Suppressor macrophage treated with lipopolysaccharide for 1 hour (primary cell): ENCODE results near the gene GPR31.
A peak's percentile ranks its signal among the peaks of the same experiment; 100 is the strongest.

Experiments
- DNase-seq, 3 donors: peaks; one replicate each; pipeline ENCODE4 v3.0.0-alpha.2; 2020 to 2022

Gene GPR31

GRCh38 chr6:167137881-167138280 lies 19.9 kb downstream of the GPR31 start:
- no peak for DNase-seq

- DNase-seq = no peak
These were observed 20.7 kb downstream of the GPR31 start for GRCh38 chr6:167137081-167137480.

- peak; percentile 30 to 57 (median 50) for DNase-seq
These were observed 21.4 kb downstream of the GPR31 start for GRCh38 chr6:167136376-167136775.

- DNase-seq = no peak
These were observed 23.1 kb downstream of the GPR31 start for GRCh38 chr6:167134448-167135328.

- DNase-seq = no peak
These were observed 26.8 kb downstream of the GPR31 start for GRCh38 chr6:167130712-167131684.

GRCh38 chr6:167130008-167130677 lies 27.6 kb downstream of the GPR31 start:
- DNase-seq = no peak

GRCh38 chr6:167129562-167129961 lies 28.2 kb downstream of the GPR31 start:
- no peak for DNase-seq

GRCh38 chr6:167129159-167129558 lies 28.6 kb downstream of the GPR31 start:
- DNase-seq = no peak

- no peak for DNase-seq
These were observed 29.8 kb downstream of the GPR31 start for GRCh38 chr6:167127785-167128531.

GRCh38 chr6:167125855-167126349 lies 31.9 kb downstream of the GPR31 start:
- no peak for DNase-seq

- no peak for DNase-seq
These were observed 32.4 kb downstream of the GPR31 start for GRCh38 chr6:167125410-167125809.

GRCh38 chr6:167124753-167125152 lies 33.0 kb downstream of the GPR31 start:
- no peak for DNase-seq

- no peak for DNase-seq
These were observed 34.7 kb downstream of the GPR31 start, which contains the start of gene CCR6 for GRCh38 chr6:167122827-167123657. CCR6 (plus strand) TSS chr6:167123096; CDS start chr6:167136135, 13,039 bp downstream.

- no peak for DNase-seq
These were observed 35.5 kb downstream of the GPR31 start for GRCh38 chr6:167122041-167122826.

GRCh38 chr6:167121335-167121841 lies 36.4 kb downstream of the GPR31 start:
- no peak for DNase-seq

- DNase-seq = peak; percentile 27 to 55 (median 54)
These were observed 37.2 kb downstream of the GPR31 start for GRCh38 chr6:167120583-167120903.

- no peak for DNase-seq
These were observed 37.9 kb downstream of the GPR31 start for GRCh38 chr6:167119670-167120582.

- no peak for DNase-seq
These were observed 38.9 kb downstream of the GPR31 start for GRCh38 chr6:167118839-167119238.

GRCh38 chr6:167118006-167118405 lies 39.8 kb downstream of the GPR31 start:
- DNase-seq = no peak
